Measurements from ENCODE around the gene KLHL15.

KLHL15 gene

GRCh38 chrX:24012266-24012665 lies 14.7 kb downstream of the KLHL15 start:
- TF ChIP-seq EP300 (IDR thresholded peaks at IDR 0.05; ENCODE audit: borderline replicate concordance) (no peak), RAD21 (IDR thresholded peaks at IDR 0.05; ENCODE audit: low read depth) (no peak), CREB1 (IDR thresholded peaks at IDR 0.05; ENCODE audit: low read depth) (no peak), TAF1 (IDR thresholded peaks at IDR 0.05; ENCODE audit: low read depth) (no peak), FOXM1 (IDR thresholded peaks at IDR 0.05; ENCODE audit: borderline replicate concordance, low read depth) (no peak), EGR1 (IDR thresholded peaks at IDR 0.05) (no peak), CEBPB (IDR thresholded peaks at IDR 0.05) (no peak), YY1 (IDR thresholded peaks at IDR 0.05; ENCODE audit: low read depth) (no peak), NFIC (IDR thresholded peaks at IDR 0.05) (no peak), ZBTB7A (IDR thresholded peaks at IDR 0.05; ENCODE audit: low read depth) (no peak), USF1 (IDR thresholded peaks at IDR 0.05) (no peak), TCF12 (IDR thresholded peaks at IDR 0.05; ENCODE audit: low read depth) (no peak), TEAD4 (IDR thresholded peaks at IDR 0.05) (no peak)
- TF ChIP-seq, protein P1, sequence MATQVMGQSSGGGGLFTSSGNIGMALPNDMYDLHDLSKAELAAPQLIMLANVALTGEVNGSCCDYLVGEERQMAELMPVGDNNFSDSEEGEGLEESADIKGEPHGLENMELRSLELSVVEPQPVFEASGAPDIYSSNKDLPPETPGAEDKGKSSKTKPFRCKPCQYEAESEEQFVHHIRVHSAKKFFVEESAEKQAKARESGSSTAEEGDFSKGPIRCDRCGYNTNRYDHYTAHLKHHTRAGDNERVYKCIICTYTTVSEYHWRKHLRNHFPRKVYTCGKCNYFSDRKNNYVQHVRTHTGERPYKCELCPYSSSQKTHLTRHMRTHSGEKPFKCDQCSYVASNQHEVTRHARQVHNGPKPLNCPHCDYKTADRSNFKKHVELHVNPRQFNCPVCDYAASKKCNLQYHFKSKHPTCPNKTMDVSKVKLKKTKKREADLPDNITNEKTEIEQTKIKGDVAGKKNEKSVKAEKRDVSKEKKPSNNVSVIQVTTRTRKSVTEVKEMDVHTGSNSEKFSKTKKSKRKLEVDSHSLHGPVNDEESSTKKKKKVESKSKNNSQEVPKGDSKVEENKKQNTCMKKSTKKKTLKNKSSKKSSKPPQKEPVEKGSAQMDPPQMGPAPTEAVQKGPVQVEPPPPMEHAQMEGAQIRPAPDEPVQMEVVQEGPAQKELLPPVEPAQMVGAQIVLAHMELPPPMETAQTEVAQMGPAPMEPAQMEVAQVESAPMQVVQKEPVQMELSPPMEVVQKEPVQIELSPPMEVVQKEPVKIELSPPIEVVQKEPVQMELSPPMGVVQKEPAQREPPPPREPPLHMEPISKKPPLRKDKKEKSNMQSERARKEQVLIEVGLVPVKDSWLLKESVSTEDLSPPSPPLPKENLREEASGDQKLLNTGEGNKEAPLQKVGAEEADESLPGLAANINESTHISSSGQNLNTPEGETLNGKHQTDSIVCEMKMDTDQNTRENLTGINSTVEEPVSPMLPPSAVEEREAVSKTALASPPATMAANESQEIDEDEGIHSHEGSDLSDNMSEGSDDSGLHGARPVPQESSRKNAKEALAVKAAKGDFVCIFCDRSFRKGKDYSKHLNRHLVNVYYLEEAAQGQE (IDR thresholded peaks at IDR 0.05; ENCODE audit: low read depth): no peak
- TF ChIP-seq, protein P2, sequence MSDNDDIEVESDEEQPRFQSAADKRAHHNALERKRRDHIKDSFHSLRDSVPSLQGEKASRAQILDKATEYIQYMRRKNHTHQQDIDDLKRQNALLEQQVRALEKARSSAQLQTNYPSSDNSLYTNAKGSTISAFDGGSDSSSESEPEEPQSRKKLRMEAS (IDR thresholded peaks at IDR 0.05): no peak

DNA sequence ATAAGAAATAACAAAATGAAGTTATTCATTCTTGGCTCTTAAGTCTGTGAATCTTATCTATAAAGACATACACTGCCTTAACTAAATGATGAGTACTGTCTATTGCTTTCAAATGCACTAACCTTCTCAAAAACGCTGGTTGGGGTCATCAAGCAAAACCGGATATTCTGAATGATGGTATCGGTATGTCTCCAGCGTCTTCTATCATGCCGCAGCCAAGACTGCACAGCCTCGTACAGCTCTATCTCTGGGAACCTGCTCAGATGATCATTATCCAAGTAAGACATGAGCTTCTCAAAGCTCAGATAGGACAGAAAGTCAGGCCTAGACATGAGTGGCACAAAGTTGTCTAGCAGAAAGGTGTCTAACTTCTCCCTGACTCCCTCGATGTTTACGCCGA lies 21.1 kb downstream of the KLHL15 start:
- TF ChIP-seq RAD21 (IDR thresholded peaks at IDR 0.05; ENCODE audit: low read depth) (no peak), CREB1 (IDR thresholded peaks at IDR 0.05; ENCODE audit: low read depth) (no peak), TAF1 (IDR thresholded peaks at IDR 0.05; ENCODE audit: low read depth) (no peak), NFIC (IDR thresholded peaks at IDR 0.05) (no peak), USF1 (IDR thresholded peaks at IDR 0.05) (no peak), FOXM1 (IDR thresholded peaks at IDR 0.05; ENCODE audit: borderline replicate concordance, low read depth) (no peak), EGR1 (IDR thresholded peaks at IDR 0.05) (no peak), TEAD4 (IDR thresholded peaks at IDR 0.05) (no peak), YY1 (IDR thresholded peaks at IDR 0.05; ENCODE audit: low read depth) (no peak), CEBPB (IDR thresholded peaks at IDR 0.05) (no peak), TCF12 (IDR thresholded peaks at IDR 0.05; ENCODE audit: low read depth) (no peak), ZBTB7A (IDR thresholded peaks at IDR 0.05; ENCODE audit: low read depth) (no peak)
- TF ChIP-seq, protein P2 (IDR thresholded peaks at IDR 0.05): no peak
- TF ChIP-seq, protein P1 (IDR thresholded peaks at IDR 0.05; ENCODE audit: low read depth): no peak

DNA sequence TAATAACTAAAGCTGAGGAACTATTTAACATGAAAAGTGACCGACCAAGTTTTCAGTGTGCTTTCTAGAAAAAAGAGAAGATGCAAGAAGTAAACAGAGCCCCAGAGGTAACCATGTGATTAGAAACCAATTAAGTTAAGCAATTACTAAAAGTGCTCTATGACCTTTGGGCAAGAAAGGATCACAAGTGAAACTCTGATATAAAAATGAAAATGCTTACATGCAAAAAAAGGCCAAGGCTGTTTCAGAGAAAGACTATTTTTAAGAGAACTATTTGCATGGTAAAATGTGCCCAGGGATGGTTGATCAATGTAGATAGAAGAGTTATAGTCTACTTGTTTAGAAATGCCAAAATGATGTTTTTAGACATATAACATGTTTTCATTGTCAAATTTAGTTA lies 22.0 kb downstream of the KLHL15 start:
- TF ChIP-seq TEAD4 (IDR thresholded peaks at IDR 0.05) (no peak), USF1 (IDR thresholded peaks at IDR 0.05) (no peak), TCF12 (IDR thresholded peaks at IDR 0.05; ENCODE audit: low read depth) (no peak), CEBPB (IDR thresholded peaks at IDR 0.05) (no peak), YY1 (IDR thresholded peaks at IDR 0.05; ENCODE audit: low read depth) (no peak), CREB1 (IDR thresholded peaks at IDR 0.05; ENCODE audit: low read depth) (no peak), TAF1 (IDR thresholded peaks at IDR 0.05; ENCODE audit: low read depth) (no peak)
- TF ChIP-seq, protein P1 (IDR thresholded peaks at IDR 0.05; ENCODE audit: low read depth): no peak

DNA sequence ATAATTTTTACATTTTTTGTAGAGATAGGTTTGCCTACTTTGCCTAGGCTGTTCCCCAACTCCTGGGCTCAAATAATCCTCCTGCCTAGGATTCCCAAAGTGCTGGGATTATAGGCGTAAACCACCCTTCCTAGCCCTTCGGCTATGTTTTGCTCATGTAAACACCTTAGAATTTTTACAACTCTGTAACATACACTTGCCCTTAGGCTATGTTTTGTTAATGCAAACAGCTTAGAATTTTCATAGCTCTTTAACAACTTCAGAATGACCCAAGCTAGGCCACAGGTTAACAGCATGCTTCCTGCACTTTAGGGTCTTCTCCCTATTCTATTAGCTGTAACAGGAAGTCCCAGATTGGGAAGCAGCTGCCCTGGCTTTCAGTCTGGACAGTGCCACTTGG lies 24.2 kb downstream of the KLHL15 start:
- TF ChIP-seq CEBPB (IDR thresholded peaks at IDR 0.05) (no peak), TAF1 (IDR thresholded peaks at IDR 0.05; ENCODE audit: low read depth) (no peak)
